HepG2 (cell line): ENCODE results near the gene ARVCF.

Experiments used
- ATF1 ChIP-seq: IDR thresholded peaks from 2 replicates; pipeline ENCODE4 v1.6.1; 2016; ENCODE audit warnings: mild to moderate bottlenecking, control low read depth
- CC2D1A ChIP-seq: sonication (generic); formaldehyde crosslinking; IDR thresholded peaks from 2 replicates; pipeline ENCODE4 v1.8.1; 2023; ENCODE audit warnings: mild to moderate bottlenecking, missing genetic modification reagents
- NCOA2 ChIP-seq: sonication (generic); formaldehyde crosslinking; IDR thresholded peaks from 2 replicates; pipeline ENCODE4 v1.8.0; 2022; ENCODE audit warnings: inconsistent platforms
- SRF ChIP-seq: IDR thresholded peaks from 2 replicates; pipeline ENCODE4 v1.6.1; 2011; ENCODE audit warnings: mild to moderate bottlenecking, low read depth, low read length, moderate library complexity
- SRY ChIP-seq: sonication (generic); formaldehyde crosslinking; IDR thresholded peaks from 2 replicates; pipeline ENCODE4 v1.8.0; 2022; ENCODE audit warnings: mild to moderate bottlenecking, missing genetic modification reagents
- TFDP2 ChIP-seq: sonication (generic); formaldehyde crosslinking; IDR thresholded peaks from 2 replicates; pipeline ENCODE4 v1.4.0; 2020; ENCODE audit warnings: missing genetic modification reagents
- ZNF768 ChIP-seq: sonication (generic); formaldehyde crosslinking; IDR thresholded peaks from 2 replicates; pipeline ENCODE4 v1.4.0; 2020; ENCODE audit warnings: missing genetic modification reagents
- TF ChIP-seq, protein P1 (sequence below): sonication (generic); formaldehyde crosslinking; IDR thresholded peaks from 2 replicates; pipeline ENCODE4 v1.4.0; 2020; ENCODE audit warnings: missing genetic modification reagents

GRCh38 chr22:19960491-19961200, 56.0 kb downstream of the ARVCF start:
- TF ChIP-seq CC2D1A (CRISPR knock-in tag) (no peak), ZNF768 (CRISPR knock-in tag) (no peak), TFDP2 (CRISPR knock-in tag) (no peak), ATF1 (CRISPR knock-in tag) (no peak), NCOA2 (CRISPR knock-in tag) (no peak), SRF (no peak), SRY (no peak)
- TF ChIP-seq, protein P1, sequence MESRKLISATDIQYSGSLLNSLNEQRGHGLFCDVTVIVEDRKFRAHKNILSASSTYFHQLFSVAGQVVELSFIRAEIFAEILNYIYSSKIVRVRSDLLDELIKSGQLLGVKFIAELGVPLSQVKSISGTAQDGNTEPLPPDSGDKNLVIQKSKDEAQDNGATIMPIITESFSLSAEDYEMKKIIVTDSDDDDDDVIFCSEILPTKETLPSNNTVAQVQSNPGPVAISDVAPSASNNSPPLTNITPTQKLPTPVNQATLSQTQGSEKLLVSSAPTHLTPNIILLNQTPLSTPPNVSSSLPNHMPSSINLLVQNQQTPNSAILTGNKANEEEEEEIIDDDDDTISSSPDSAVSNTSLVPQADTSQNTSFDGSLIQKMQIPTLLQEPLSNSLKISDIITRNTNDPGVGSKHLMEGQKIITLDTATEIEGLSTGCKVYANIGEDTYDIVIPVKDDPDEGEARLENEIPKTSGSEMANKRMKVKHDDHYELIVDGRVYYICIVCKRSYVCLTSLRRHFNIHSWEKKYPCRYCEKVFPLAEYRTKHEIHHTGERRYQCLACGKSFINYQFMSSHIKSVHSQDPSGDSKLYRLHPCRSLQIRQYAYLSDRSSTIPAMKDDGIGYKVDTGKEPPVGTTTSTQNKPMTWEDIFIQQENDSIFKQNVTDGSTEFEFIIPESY (CRISPR knock-in tag) = no peak
